22Rv1 (cell line): ENCODE measurements around the gene MRPS16.
"Not testable (repeated sequence)": the region's sequence is repeated elsewhere in the genome, so short reads cannot be mapped to it uniquely, and the experiment has no call there.

ENCODE experiments used
- CTCF ChIP-seq: fragments of 450-650 bp; IDR thresholded peaks from 2 replicates; pipeline ENCODE4 v1.5.1; 2017; ENCODE audit warnings: mild to moderate bottlenecking
- ZFX ChIP-seq: fragments of 450-650 bp; IDR thresholded peaks from 2 replicates; pipeline ENCODE4 v1.6.1; 2017; ENCODE audit warnings: antibody characterized with exemption, borderline replicate concordance

- not testable (repeated sequence) for TF ChIP-seq CTCF, ZFX
Observed at GRCh38 chr10:73258612-73259011, 6.2 kb upstream of the MRPS16 start.
